NCI-H460 (cell line): Measurements from ENCODE around the gene MAP6. TPM values are rescaled to one million over a fixed set of nuclear protein-coding genes. Genes with fewer than 3 reads are reported as not detected.
A peak's percentile ranks its signal among the peaks of the same experiment; 100 is the strongest.
"Not testable (repeated sequence)": the region's sequence is repeated elsewhere in the genome, so short reads cannot be mapped to it uniquely, and the experiment has no call there.

ENCODE experiments used
- DNase-seq: peaks from one replicate; pipeline ENCODE4 v3.0.0-alpha.2; 2016; ENCODE audit warnings: low read depth; ENCODE audit errors: extremely low read depth
- polyA plus RNA-seq: library from polyadenylated mRNA; depleted of rRNA; stranded (reverse); fragments of >200 nt; gene quantifications from 2 replicates; pipeline ENCODE4 v1.2.3, GENCODE V29; 2014; cell fraction: nucleus; rRNA removed
- total RNA-seq: library from RNA; depleted of rRNA; stranded (reverse); fragments of >200 nt; shearing (Covaris generic); gene quantifications from 2 replicates; pipeline ENCODE4 v1.2.3, GENCODE V29; 2014; rRNA removed

The MAP6 gene
- total RNA-seq, result 0.05 TPM in 1 of 2 replicates, not detected in the other
- not detected in 2 replicates for polyA plus RNA-seq

- no peak for DNase-seq
These were observed at the start of gene MAP6 for GRCh38 chr11:75668451-75669297. TSS of gene MAP6 (minus strand) at chr11:75669038. CDS start at chr11:75668369, 669 bp downstream.

GRCh38 chr11:75717608-75718418 is 49.0 kb upstream of the MAP6 start, which contains the start of gene MOGAT2:
TSS of gene MOGAT2 (plus strand) at chr11:75717838. CDS start at chr11:75717889, 51 bp downstream.
- no peak for DNase-seq

DNA sequence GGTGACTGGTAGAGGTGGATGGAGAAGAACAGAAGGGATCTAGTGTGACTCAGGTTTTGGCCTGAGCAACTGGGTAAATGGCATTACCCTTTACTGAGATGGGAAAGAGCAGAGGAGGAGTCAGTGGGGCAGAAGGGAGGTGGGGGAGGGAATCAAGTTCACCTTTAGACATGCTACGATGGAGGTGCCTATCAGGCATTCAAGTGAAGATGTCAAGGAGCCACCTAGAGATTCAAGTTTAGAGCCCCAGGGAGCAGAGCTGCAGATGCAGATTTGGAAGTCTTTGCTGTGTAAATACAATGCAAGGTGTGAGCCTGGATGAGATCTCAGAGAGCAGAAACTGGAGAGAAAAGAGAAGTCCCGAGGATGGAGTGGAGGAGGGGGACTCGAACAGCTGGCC is 47.8 kb upstream of the MAP6 start:
- no peak for DNase-seq

DNA sequence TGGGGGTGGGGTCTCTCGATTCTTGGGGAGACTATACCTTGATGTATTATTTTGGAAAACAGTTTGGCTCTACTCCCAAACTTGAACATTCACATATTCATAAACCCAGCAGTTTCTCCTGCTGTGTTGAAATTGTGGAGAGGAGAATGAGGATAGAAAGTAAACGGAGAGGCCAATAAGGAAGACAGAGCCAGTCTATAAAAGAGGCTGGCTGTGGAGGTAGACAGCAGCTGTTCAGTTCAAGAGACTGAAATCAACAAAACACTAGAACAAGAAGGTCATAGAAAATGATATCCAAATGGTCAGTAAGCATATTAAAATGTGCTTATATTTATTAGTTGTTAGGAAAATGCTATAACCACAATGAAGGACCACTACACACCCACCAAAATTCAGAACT is 46.9 kb upstream of the MAP6 start:
- DNase-seq, result no peak

GRCh38 chr11:75714211-75714610 is 45.4 kb upstream of the MAP6 start:
- DNase-seq, result no peak

DNA sequence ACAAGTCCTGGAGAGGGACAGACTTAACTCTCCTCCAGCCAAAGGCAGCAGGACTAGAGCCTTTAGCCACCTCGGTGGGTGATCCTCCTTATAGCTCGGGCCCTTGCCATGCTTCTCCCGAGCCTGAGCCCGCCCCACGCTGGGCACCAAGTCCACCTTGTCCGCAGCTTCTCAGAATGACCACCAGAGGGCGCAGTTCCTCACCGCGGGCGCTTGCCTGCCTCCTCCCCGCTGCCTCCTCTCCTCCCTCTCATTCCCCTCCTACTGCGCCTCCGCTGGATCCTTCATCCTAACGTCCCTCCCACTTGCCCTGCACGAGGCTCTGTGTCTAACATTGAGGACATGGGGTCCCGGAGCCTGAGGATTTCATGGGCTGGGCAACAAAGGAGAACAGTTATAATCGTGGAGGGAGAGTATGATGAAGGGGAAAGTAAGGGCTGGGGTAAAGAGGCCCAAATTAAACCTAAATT is 37.5 kb upstream of the MAP6 start:
- DNase-seq, result peak; percentile 65

DNA sequence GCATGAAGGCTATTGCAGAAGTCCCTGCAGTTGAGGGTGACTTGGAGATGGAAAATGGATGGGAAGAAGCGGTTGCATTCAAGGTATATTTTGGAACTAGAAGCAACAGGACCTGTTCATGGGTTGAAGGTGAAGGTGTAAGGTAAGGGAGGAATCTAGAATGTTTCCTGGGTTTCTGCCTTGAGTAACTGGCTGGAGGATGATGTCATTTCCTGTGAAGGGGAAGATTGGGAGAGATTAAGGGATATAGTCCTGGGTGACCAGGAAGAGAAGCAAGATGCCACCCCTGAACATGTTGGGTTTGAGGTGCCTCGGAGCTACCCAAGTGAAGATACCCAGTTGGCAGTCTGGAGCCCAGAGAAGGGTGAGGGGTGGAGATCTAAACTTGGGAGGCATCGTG is 36.7 kb upstream of the MAP6 start:
- no peak for DNase-seq

DNA sequence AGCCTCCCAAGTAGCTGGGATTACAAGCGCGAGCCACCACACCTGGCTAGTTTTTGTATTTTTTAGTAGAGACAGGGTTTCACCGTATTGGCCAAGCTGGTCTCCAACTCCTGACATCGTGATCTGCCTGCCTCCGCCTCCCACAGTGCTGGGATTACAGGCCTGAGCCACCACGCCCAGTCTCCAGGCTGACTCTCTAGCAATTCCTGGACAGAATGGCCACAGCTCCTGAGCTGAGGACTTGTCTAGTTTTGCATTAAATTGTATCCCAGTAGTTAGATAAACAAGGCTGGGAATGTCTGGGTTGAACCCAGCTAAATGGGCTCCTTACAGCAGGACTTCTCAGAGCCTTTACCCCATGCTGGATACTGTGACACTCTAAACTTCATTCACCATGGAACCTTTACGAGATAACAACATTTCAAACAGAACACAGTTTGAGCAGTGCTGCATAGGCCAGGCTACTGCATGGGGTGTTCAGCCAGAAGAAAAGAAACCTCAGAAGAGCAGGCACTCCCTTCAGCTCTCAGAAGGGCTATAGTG is 34.9 kb upstream of the MAP6 start:
- no peak for DNase-seq

- DNase-seq, result no peak
These were observed 32.1 kb upstream of the MAP6 start for GRCh38 chr11:75700940-75701339.

DNA sequence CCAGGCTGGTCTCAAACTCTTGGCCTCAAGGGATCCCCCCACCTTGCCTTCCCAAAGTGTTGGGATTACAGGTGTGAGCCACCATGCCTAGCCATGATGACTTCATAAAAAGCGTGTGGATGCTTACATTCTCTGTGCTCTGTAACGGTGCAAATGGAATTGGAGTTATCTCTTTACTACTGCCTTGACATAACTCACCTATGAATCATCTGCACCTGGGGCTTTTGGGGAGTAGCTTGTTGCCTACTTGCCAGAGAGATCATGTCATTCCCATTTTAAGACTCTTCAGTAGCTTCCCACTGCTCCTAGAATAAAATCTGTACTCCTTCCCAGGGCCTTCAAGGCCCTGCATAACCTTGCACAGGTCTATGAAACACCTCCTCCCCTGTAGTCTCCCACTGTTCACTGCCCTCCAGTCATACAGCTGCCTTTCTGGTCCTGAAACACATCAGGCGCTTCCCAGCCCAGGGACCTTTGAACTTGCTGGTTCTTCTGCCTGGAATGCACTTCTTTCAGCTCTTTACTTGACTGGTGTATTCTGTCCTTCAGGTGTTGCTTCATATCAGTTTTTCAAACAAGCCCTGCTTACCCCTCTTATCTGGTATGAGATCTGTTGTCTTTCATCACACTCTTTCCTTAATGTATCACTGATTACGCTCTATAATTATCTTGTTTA is 29.2 kb upstream of the MAP6 start:
- no peak for DNase-seq

DNA sequence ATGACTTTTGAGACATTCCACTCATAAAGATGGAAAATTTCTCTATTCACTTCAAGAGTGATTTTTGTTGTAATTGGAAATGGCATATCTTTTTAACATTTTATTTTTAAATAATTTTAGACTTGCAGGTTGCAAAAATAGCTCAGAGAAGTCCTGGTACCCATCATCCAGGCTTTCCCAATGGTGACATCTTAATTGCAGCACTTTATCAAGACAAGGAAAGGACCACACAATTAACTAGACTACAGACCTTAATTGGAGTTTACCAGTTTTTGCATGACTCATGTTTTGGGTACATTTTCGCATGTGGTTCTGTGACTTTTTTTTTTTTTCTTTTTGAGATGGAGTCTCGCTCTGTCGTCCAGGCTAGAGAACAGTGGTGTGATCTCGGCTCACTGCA is 23.0 kb upstream of the MAP6 start:
- DNase-seq, result no peak

GRCh38 chr11:75689863-75690609 is 21.2 kb upstream of the MAP6 start:
- no peak for DNase-seq

DNA sequence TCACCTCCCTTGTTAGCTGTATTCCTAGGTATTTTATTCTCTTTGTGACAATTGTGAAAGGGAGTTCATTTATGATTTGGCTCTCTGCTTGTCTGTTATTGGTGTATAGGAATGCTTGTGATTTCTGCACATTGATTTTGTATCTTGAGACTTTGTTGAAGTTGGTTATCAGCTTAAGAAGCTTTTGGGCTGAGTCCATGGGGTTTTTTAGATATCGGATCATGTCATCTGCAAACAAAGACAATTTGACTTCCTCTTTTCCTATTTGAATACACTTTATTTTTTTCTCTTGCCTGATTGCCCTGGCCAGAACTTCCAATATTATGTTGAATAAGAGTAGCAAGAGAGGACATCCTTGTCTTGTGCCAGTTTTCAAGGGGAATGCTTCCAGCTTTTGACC is 15.0 kb upstream of the MAP6 start:
- DNase-seq, result not testable (repeated sequence)

DNA sequence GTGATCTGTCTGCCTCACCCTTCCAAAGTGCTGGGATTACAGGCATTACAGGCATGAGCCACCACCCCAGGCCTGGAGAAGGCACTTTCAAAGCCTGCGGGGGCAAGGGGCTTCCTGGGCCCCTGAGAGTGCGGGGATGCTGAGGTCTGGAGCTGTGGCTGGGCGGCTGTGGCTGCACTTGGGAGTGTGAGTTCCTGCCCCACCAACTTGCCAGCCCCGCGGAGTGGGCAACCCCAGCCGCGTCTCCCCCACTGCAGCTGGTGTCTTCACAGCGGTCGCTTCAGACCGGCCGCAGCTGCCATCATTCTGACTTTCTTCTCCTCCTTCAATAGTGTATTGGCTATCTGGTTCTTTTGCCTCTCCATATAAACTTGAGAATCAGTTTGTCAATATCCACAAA is 10.7 kb upstream of the MAP6 start:
- no peak for DNase-seq

- no peak for DNase-seq
These were observed 9.9 kb upstream of the MAP6 start for GRCh38 chr11:75678620-75679259.

DNA sequence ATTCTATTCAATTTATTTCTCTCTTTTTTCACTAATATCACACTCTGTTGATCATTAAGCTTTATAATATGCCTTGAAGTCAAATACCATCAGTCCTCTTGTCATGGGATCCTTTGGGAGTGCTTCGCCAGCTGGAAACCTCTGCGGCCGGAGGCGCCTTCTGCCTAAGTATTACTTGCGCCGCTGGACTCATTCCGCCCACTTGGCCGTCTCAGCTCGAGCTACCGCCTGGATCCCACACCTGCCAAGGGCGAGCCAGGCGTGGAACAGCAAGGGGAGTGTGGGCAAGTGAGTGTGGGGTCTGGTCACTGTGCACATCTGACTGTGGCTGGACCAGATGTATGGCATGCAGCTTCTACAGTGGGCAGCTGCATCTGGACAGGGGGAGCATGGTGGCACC is 9.1 kb upstream of the MAP6 start:
- DNase-seq, result no peak

- DNase-seq, result no peak
These were observed 8.4 kb upstream of the MAP6 start for GRCh38 chr11:75677275-75677674.

- DNase-seq, result peak; percentile 59
These were observed 5.2 kb upstream of the MAP6 start for GRCh38 chr11:75673977-75674582.
